Activated CD8-positive, alpha-beta T cell treated with anti-CD3 and anti-CD28 coated beads for 36 hours (primary cell): ENCODE results near the gene PAX8. TPM values are rescaled to one million over a fixed set of nuclear protein-coding genes. Genes with fewer than 3 reads are reported as not detected.

Source experiments
- ATAC-seq: fragments of 200-7000 bp; cut with Tn5 transposase; one replicate; pipeline ENCODE4 v1.10.0; 2021; ENCODE audit warnings: mild to moderate bottlenecking, moderate library complexity
- CTCF ChIA-PET: fragments of 350-600 bp; sonication (Branson Sonifier 250); formaldehyde crosslinking; loops from one replicate; lab custom pipeline; 2021; ENCODE audit warnings: antibody characterized with exemption; lab: Charles Lee
- POLR2A ChIA-PET: fragments of 350-600 bp; sonication (Branson Sonifier 250); formaldehyde crosslinking; loops from one replicate; lab custom pipeline; 2021; ENCODE audit warnings: antibody characterized with exemption; lab: Charles Lee
- DNase-seq: peaks from one replicate; pipeline ENCODE4 v3.0.0-alpha.2; 2020
- H3K27ac Mint-ChIP-seq: one replicate; pipeline ENCODE4 v1.8.0; 2021; ENCODE audit warnings: mild to moderate bottlenecking, mixed read lengths
- H3K27me3 Mint-ChIP-seq: one replicate; pipeline ENCODE4 v1.8.0; 2021; ENCODE audit warnings: mixed read lengths
- H3K36me3 Mint-ChIP-seq: one replicate; pipeline ENCODE4 v1.8.0; 2021; ENCODE audit warnings: low read depth, mixed read lengths
- H3K4me1 Mint-ChIP-seq: one replicate; pipeline ENCODE4 v1.8.0; 2021; ENCODE audit warnings: low read depth, mixed read lengths
- H3K4me3 Mint-ChIP-seq: one replicate; pipeline ENCODE4 v1.8.0; 2021; ENCODE audit warnings: mild to moderate bottlenecking, moderate library complexity, mixed read lengths
- H3K9me3 Mint-ChIP-seq: one replicate; pipeline ENCODE4 v1.8.0; 2021; ENCODE audit warnings: mixed read lengths
- intact Hi-C: fragments of 100-400 bp; cut with micrococcal nuclease; formaldehyde crosslinking; loops from one replicate; pipeline ENCODE4 v1.10.0; 2022
- total RNA-seq, 2 experiments: library from RNA; stranded (reverse); gene quantifications; one replicate each; pipeline ENCODE4 v1.2.3, GENCODE V29; 2021
- TF ChIP-seq, protein P1 (sequence below): fragments of 200-600 bp; IDR thresholded peaks from one replicate; pipeline ENCODE4 v1.8.0; 2022; ENCODE audit warnings: antibody characterized with exemption, mild to moderate bottlenecking

The PAX8 gene
- total RNA-seq, 2 experiments from 2014 or later: 0.43 to 0.63 TPM

DNA sequence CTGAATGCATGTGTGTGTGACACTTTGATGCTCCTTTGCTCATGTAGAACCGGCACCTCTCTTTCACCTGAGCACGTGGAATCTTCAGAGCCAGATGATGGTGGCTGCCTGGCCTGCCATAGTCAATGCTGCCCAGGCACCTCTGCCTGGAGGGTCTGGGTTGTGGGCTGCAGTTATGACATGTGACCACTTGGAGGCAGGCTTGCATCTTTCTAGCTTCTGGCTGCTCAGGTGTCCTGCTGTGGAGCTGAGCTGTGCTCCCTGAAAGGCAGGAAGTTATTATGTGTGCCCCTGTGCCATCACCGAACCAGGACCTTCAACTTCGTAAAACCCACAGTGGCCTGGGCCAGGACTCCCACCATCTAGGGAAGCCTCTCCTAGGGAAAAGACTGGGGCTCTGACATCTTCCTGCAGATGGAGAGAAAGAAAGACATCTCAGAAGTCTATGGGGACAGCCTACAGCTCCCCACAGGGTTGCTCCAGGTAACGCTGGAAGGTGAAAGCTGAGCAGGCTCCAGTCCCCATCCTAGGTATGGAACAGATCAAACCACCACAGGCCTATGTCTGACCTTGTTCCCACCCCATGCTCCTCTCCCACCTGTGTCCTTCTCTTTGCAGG, 74.7 kb downstream of the PAX8 start:
- peaks cover 29% of the 10 kb centered on the region for H3K36me3 Mint-ChIP-seq
- no peak overlapping the region for H3K4me3 Mint-ChIP-seq
- H3K27me3 Mint-ChIP-seq: no peaks in the 10 kb centered on the region

DNA sequence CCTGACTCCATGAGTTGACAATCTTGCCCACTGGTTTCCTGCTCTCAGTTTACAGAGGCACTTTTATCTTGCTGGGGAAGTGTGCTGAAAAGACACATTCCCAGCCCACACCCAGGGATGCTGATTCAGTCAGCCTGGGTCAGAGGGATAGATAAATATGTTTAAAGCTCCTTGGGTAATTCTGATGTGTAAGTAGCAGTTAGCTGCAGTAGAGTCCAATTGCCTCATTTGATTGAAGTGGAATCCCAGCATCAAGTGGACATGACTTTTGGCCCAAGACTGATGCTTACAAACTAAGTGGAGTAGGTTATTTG, 75.5 kb downstream of the PAX8 start:
- Mint-ChIP-seq H3K4me3 (no peak overlapping the region), H3K4me1 (peaks cover 16% of the 10 kb centered on the region), H3K9me3 (no peaks in the 10 kb centered on the region), H3K27ac (peak overlapping the region; percentile 19), H3K27me3 (no peaks in the 10 kb centered on the region), H3K36me3 (peaks cover 32% of the 10 kb centered on the region)
- ChIA-PET POLR2A (interaction anchor here (1.4 to 3.6 kb wide), 3 partner anchors 14 to 128 kb away, joined by 3 to 14 read pairs (median 6); no protein-coding TSS in a partner anchor), CTCF (interaction anchor here (1.3 to 12.4 kb wide), 12 partner anchors 9 to 187 kb away, joined by 3 to 212 read pairs (median 9); no protein-coding TSS in a partner anchor)
- TF ChIP-seq, protein P1, sequence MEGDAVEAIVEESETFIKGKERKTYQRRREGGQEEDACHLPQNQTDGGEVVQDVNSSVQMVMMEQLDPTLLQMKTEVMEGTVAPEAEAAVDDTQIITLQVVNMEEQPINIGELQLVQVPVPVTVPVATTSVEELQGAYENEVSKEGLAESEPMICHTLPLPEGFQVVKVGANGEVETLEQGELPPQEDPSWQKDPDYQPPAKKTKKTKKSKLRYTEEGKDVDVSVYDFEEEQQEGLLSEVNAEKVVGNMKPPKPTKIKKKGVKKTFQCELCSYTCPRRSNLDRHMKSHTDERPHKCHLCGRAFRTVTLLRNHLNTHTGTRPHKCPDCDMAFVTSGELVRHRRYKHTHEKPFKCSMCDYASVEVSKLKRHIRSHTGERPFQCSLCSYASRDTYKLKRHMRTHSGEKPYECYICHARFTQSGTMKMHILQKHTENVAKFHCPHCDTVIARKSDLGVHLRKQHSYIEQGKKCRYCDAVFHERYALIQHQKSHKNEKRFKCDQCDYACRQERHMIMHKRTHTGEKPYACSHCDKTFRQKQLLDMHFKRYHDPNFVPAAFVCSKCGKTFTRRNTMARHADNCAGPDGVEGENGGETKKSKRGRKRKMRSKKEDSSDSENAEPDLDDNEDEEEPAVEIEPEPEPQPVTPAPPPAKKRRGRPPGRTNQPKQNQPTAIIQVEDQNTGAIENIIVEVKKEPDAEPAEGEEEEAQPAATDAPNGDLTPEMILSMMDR: no peak
- DNase-seq (no peak), ATAC-seq (no peak)
- intact Hi-C loops: no loop called here

More for the DNA sequence above, 74.7 kb downstream of the PAX8 start:
- intact Hi-C loops: no loop called here
- TF ChIP-seq, protein P1: peak; percentile 78
- CTCF ChIA-PET: interaction anchor here (0.7 to 12.4 kb wide), 34 partner anchors 9 to 186 kb away, joined by 3 to 212 read pairs (median 4); partner anchors contain the start of gene PSD4
- H3K4me1 Mint-ChIP-seq: peaks cover 16% of the 10 kb centered on the region
- H3K27ac Mint-ChIP-seq: peak overlapping the region; percentile 77
- POLR2A ChIA-PET: interaction anchor here (0.7 to 3.6 kb wide), 12 partner anchors 9 to 185 kb away, joined by 3 to 14 read pairs (median 3); partner anchors contain the start of gene PSD4
- no peaks in the 10 kb centered on the region for H3K9me3 Mint-ChIP-seq
- peak; percentile 86 for ATAC-seq
- peak; percentile 85 for DNase-seq

DNA sequence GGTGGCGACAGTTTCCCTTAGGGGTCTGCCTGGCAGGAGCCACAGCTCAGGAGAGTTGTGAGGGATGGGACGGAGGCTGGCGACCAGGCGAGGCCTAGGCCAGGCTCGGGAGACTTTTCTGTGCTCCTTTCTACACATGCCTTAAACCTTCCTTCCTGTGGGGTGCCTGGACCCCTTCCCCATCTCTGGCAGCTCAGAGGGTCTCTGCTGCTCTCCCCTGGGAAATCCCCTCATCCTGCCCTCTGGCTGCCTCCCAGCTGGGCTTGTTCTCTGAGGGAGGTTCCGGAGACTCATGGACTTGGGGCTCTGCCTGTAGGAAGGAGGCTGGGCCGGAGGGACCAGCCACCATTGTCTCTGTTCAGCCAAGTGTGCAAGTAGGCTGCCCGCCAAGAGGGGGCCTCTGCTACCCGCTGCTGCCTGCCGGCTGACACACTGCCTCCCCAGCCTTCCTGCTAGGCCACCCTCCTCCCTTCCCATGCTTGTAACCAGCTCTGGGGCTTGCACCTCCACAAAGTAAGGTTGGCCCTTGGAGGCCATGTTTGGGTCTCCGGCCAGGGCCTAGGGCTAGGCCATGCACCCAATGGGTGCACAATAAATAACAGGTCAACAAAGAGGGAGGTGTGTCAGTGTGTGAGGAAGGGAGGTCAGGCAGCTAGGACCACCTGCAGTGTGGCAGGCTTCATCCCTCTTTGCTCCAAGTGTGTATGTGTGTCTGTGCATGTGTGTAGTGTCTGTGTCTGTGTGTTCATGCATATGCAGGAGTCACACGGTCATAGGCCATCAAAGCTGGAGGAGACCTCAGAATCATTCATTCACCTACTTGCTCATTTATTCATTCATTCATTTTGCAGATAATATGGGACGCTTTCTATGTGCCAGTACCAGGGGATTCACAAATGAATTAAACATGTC, 76.2 kb downstream of the PAX8 start:
- peaks cover 16% of the 10 kb centered on the region for H3K4me1 Mint-ChIP-seq
- no peak overlapping the region for H3K4me3 Mint-ChIP-seq
- ChIA-PET POLR2A (interaction anchor here (0.9 to 1.9 kb wide), 4 partner anchors 19 to 127 kb away, joined by 3 to 8 read pairs (median 4); no protein-coding TSS in a partner anchor), CTCF (interaction anchor here (1.2 to 12.4 kb wide), 12 partner anchors 9 to 188 kb away, joined by 3 to 212 read pairs (median 12); no protein-coding TSS in a partner anchor)
- no peaks in the 10 kb centered on the region for H3K9me3 Mint-ChIP-seq
- DNase-seq (no peak), ATAC-seq (no peak)
- H3K27me3 Mint-ChIP-seq: no peaks in the 10 kb centered on the region
- intact Hi-C loops: no loop called here
- TF ChIP-seq, protein P1: no peak
- H3K27ac Mint-ChIP-seq: peak overlapping the region; percentile 19
- H3K36me3 Mint-ChIP-seq: peaks cover 37% of the 10 kb centered on the region

DNA sequence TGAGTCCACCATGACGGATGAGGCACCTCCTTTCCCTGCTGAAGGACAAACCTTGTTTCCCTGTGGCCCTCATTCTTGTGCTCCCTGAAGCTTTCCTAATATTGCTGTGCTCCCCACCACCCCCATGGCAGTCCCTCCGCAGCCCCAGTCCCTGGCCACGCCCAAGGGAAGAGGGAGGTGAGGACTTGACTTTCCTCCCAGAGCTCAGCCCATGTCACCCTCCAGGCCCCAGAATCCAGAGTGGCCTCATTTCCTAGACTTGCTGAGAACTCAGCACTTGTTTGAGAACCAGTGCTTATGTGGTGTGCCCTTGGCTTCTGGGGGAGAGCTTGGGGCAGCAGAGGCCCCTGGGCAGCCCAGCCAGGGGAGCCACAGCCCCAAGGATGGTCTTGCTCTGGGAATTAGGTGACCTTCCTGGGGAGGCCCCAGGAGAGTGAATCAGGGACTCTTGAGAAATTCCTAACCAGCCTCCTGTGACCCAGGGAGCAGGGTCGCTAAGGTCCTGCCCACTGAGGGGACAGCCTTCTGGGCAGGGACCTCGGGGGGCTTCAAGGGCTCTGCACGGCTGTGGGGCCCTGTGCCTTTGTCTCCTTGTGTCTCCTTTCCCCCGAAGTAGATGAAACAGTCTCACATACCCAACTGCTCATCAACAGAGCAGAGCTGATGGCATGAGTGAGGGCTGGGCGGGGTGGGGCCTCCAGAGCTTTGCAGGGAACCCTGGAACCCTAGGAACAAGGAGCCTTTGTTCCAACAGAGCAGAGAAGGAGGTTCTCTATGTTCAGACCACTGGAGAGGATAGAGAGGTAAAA, 77.0 kb downstream of the PAX8 start:
- peaks cover 44% of the 10 kb centered on the region for H3K36me3 Mint-ChIP-seq
- H3K9me3 Mint-ChIP-seq: no peaks in the 10 kb centered on the region
- ATAC-seq (no peak), DNase-seq (no peak)
- ChIA-PET POLR2A (interaction anchor here (0.9 to 1.9 kb wide), 5 partner anchors 16 to 66 kb away, joined by 3 to 8 read pairs (median 4); no protein-coding TSS in a partner anchor), CTCF (interaction anchor here (1.2 to 12.4 kb wide), 7 partner anchors 27 to 188 kb away, joined by 3 to 212 read pairs (median 6); no protein-coding TSS in a partner anchor)
- peak overlapping the region; percentile 49 for H3K27ac Mint-ChIP-seq
- intact Hi-C loops: no loop called here
- TF ChIP-seq, protein P1: no peak
- no peak overlapping the region for H3K4me3 Mint-ChIP-seq
- H3K4me1 Mint-ChIP-seq: peaks cover 16% of the 10 kb centered on the region
- no peaks in the 10 kb centered on the region for H3K27me3 Mint-ChIP-seq
